GM12873 (cell line): ENCODE results near the gene CTH.

Source experiments
- CTCF ChIP-seq: IDR thresholded peaks from 2 replicates; pipeline ENCODE4 v1.5.1; 2012; ENCODE audit warnings: low read depth, mild to moderate bottlenecking, moderate library complexity, low read length, control low read depth; ENCODE audit not compliant: insufficient read depth; ENCODE audit errors: missing control alignments

Gene CTH

GRCh38 chr1:70401974-70402373 lies 9.1 kb upstream of the CTH start:
- TF ChIP-seq CTCF, result no peak

- TF ChIP-seq CTCF, result no peak
Observed at GRCh38 chr1:70403759-70404158, 7.3 kb upstream of the CTH start.

GRCh38 chr1:70405780-70406416 lies 5.2 kb upstream of the CTH start:
- no peak for TF ChIP-seq CTCF

- TF ChIP-seq CTCF, result no peak
Observed at GRCh38 chr1:70409136-70409535, 1.9 kb upstream of the CTH start.

GRCh38 chr1:70411360-70411844 lies 334 bp downstream of the CTH start:
- no peak for TF ChIP-seq CTCF

GRCh38 chr1:70415882-70416281 lies 4.8 kb downstream of the CTH start:
- TF ChIP-seq CTCF, result no peak

- no peak for TF ChIP-seq CTCF
Observed at GRCh38 chr1:70420320-70420719, 9.3 kb downstream of the CTH start.
